ENCODE measurements around the gene TSKU. TPM values are rescaled to one million over a fixed set of nuclear protein-coding genes. Genes with fewer than 3 reads are reported as not detected.

The TSKU gene
- total RNA-seq, 1 donor = 23.5 TPM

DNA sequence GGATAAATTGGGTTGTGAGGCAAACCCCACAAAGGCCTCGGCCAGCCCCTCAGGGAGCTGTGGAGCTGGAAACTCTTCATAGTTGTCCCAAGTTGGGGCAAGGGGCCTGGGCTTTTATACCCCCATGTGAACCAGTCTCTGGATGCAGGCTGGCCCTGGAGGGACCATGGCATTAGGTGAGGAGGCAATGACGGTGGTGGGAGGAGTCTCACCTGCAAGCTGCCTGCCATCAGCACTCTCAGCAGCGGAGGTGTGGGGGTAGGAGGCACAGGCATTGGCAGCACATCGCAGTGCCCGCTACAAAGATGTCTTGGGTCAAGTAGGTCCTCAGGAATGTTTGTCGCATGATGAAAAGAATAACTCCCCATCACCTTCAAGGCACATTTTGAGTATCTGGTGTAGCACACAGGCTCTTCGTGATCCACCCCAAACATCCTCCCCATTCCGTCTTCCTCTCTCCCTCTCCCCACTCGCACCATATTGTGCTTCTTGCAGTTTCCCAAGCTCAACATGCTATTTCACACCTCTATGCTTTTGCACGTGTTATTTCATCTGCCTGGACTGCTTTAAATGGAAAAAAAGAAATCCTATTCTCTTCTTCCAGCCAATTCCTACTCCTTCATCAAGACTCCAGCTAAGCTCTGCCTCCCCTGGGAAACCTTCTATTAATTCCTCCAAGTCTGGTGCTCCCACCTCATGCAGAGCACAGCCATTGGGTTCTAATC lies 18.1 kb upstream of the TSKU start:
- no peak for DNase-seq (ENCODE audit: insufficient read length, low spot score, missing footprints)
- H3K4me3 ChIP-seq (ENCODE audit: insufficient read depth, low read length) = no peak overlapping the region
- TF ChIP-seq, protein P1, sequence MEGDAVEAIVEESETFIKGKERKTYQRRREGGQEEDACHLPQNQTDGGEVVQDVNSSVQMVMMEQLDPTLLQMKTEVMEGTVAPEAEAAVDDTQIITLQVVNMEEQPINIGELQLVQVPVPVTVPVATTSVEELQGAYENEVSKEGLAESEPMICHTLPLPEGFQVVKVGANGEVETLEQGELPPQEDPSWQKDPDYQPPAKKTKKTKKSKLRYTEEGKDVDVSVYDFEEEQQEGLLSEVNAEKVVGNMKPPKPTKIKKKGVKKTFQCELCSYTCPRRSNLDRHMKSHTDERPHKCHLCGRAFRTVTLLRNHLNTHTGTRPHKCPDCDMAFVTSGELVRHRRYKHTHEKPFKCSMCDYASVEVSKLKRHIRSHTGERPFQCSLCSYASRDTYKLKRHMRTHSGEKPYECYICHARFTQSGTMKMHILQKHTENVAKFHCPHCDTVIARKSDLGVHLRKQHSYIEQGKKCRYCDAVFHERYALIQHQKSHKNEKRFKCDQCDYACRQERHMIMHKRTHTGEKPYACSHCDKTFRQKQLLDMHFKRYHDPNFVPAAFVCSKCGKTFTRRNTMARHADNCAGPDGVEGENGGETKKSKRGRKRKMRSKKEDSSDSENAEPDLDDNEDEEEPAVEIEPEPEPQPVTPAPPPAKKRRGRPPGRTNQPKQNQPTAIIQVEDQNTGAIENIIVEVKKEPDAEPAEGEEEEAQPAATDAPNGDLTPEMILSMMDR (IDR thresholded peaks at IDR 0.05; ENCODE audit: extremely low read depth, low read depth, low read length) = no peak
- H3K4me2 ChIP-seq (ENCODE audit: insufficient read depth, low read length) = no peak overlapping the region
- no peak overlapping the region for H2AFZ ChIP-seq (ENCODE audit: low read length)
- H3K79me2 ChIP-seq (ENCODE audit: insufficient read depth, low read length) = no peaks in the 10 kb centered on the region
- H3K27me3 ChIP-seq (ENCODE audit: insufficient read depth, low read length) = no peaks in the 10 kb centered on the region
- H3K27ac ChIP-seq (ENCODE audit: low read depth, low read length) = no peak overlapping the region
- H3K36me3 ChIP-seq (ENCODE audit: insufficient read depth, low read length) = no peaks in the 10 kb centered on the region
- no peaks in the 10 kb centered on the region for H3K9me3 ChIP-seq (ENCODE audit: low read depth, low read length)
- no peaks in the 10 kb centered on the region for H4K20me1 ChIP-seq (ENCODE audit: insufficient read depth, low read length)
- peaks cover 40% of the 10 kb centered on the region for H3K4me1 ChIP-seq (ENCODE audit: insufficient read depth, low read length)

DNA sequence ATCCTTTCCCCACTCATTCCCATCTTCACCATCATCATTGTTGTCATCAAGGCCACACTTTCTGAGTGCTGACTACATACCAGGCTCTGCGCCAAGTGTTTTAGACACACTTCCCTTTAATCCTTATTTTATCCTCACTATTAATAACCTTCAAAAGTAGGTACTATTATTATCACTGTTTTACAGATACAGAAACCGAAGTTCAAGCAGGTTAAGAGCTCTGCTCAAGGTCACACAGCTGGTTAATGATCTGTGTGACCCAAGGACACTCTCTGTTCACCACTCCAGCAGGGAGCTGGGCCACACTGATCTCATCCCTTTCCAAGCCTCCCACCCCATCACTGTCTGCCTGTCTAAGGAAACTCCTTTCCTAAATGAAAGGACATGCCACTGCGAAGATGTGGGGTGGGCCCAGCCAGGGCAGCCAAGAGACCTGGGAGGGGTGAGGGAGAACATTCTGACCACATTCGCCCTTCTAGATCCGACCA lies 17.2 kb upstream of the TSKU start:
- DNase-seq (ENCODE audit: insufficient read length, low spot score, missing footprints) = no peak
- peaks cover 48% of the 10 kb centered on the region for H3K4me1 ChIP-seq (ENCODE audit: insufficient read depth, low read length)
- no peaks in the 10 kb centered on the region for H3K27me3 ChIP-seq (ENCODE audit: insufficient read depth, low read length)

DNA sequence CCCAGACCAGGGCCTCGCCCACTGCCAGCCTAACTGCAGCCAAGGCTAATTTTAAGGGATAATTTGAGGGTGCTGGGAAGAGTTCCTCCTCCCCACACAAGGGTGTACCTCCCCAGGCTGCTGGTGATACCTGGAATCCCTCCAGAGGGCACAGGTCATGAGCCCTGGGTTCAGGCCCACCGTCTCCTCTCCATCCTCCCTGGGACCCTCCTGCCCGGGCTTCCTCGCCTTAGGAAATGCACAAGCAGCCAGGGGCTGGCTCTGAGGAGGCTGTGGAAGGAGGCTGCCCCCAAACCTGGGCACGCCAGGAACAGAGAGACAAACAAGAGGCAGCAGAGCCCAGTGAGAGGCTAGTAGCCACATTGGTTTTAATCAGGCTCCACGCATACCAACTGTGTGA lies 16.6 kb upstream of the TSKU start:
- Histone ChIP-seq H3K4me1 (ENCODE audit: insufficient read depth, low read length) (peaks cover 54% of the 10 kb centered on the region), H3K36me3 (ENCODE audit: insufficient read depth, low read length) (no peaks in the 10 kb centered on the region), H3K4me3 (ENCODE audit: insufficient read depth, low read length) (no peak overlapping the region), H2AFZ (ENCODE audit: low read length) (no peak overlapping the region), H3K4me2 (ENCODE audit: insufficient read depth, low read length) (no peak overlapping the region), H3K79me2 (ENCODE audit: insufficient read depth, low read length) (no peaks in the 10 kb centered on the region), H3K9me3 (ENCODE audit: low read depth, low read length) (no peaks in the 10 kb centered on the region), H3K27me3 (ENCODE audit: insufficient read depth, low read length) (no peaks in the 10 kb centered on the region), H4K20me1 (ENCODE audit: insufficient read depth, low read length) (no peaks in the 10 kb centered on the region), H3K27ac (ENCODE audit: low read depth, low read length) (no peak overlapping the region)
- TF ChIP-seq, protein P1 (IDR thresholded peaks at IDR 0.05; ENCODE audit: extremely low read depth, low read depth, low read length) = no peak
- DNase-seq (ENCODE audit: insufficient read length, low spot score, missing footprints) = no peak

More for the DNA sequence above, 17.2 kb upstream of the TSKU start:
- TF ChIP-seq, protein P1 (IDR thresholded peaks at IDR 0.05; ENCODE audit: extremely low read depth, low read depth, low read length) = no peak
- Histone ChIP-seq H3K4me3 (ENCODE audit: insufficient read depth, low read length) (no peak overlapping the region), H3K36me3 (ENCODE audit: insufficient read depth, low read length) (no peaks in the 10 kb centered on the region), H3K9me3 (ENCODE audit: low read depth, low read length) (no peaks in the 10 kb centered on the region), H2AFZ (ENCODE audit: low read length) (no peak overlapping the region), H3K27ac (ENCODE audit: low read depth, low read length) (no peak overlapping the region), H3K4me2 (ENCODE audit: insufficient read depth, low read length) (no peak overlapping the region), H3K79me2 (ENCODE audit: insufficient read depth, low read length) (no peaks in the 10 kb centered on the region), H4K20me1 (ENCODE audit: insufficient read depth, low read length) (no peaks in the 10 kb centered on the region)

GRCh38 chr11:76767659-76768058 lies 15.5 kb upstream of the TSKU start:
- peaks cover 61% of the 10 kb centered on the region for H3K4me1 ChIP-seq (ENCODE audit: insufficient read depth, low read length)
- H2AFZ ChIP-seq (ENCODE audit: low read length) = no peak overlapping the region

More at GRCh38 chr11:76767659-76768058, 15.5 kb upstream of the TSKU start:
- H3K27ac ChIP-seq (ENCODE audit: low read depth, low read length) = no peak overlapping the region
- H3K27me3 ChIP-seq (ENCODE audit: insufficient read depth, low read length) = no peaks in the 10 kb centered on the region
- no peak overlapping the region for H3K4me2 ChIP-seq (ENCODE audit: insufficient read depth, low read length)
- TF ChIP-seq, protein P1 (IDR thresholded peaks at IDR 0.05; ENCODE audit: extremely low read depth, low read depth, low read length) = no peak
- H3K4me3 ChIP-seq (ENCODE audit: insufficient read depth, low read length) = no peak overlapping the region
- H4K20me1 ChIP-seq (ENCODE audit: insufficient read depth, low read length) = no peaks in the 10 kb centered on the region
- DNase-seq (ENCODE audit: insufficient read length, low spot score, missing footprints) = no peak
- H3K9me3 ChIP-seq (ENCODE audit: low read depth, low read length) = no peaks in the 10 kb centered on the region
- no peaks in the 10 kb centered on the region for H3K79me2 ChIP-seq (ENCODE audit: insufficient read depth, low read length)
- no peaks in the 10 kb centered on the region for H3K36me3 ChIP-seq (ENCODE audit: insufficient read depth, low read length)
